NCI-H1436 treated with DMSO at 0.1 percent for 48 hours (cell line): ENCODE measurements around the gene KIRREL3.

Source experiments
- DNase-seq: peaks from one replicate; lab custom pipeline; 2025; lab: John Stamatoyannopoulos, UW

KIRREL3 gene

DNA sequence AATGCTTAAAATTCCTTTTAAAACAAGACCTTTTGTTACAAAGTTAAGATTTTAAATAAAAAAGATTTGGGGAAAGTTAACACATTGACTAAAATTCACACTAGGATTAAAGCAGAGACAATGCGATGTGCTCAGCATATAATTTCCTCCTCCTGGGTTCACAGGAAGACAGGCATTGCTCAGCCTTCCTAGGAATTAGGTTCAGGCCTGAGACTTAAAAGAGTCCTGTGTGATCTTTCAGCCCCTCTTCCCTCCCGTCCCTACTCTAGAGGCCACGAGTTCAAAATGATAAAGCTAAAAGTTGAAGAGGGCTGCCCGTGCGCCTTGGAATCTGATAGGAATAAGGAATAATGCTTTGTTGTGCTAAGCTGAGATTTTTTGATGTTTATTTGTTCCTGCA is 218.6 kb downstream of the KIRREL3 start:
- no peak for DNase-seq

DNA sequence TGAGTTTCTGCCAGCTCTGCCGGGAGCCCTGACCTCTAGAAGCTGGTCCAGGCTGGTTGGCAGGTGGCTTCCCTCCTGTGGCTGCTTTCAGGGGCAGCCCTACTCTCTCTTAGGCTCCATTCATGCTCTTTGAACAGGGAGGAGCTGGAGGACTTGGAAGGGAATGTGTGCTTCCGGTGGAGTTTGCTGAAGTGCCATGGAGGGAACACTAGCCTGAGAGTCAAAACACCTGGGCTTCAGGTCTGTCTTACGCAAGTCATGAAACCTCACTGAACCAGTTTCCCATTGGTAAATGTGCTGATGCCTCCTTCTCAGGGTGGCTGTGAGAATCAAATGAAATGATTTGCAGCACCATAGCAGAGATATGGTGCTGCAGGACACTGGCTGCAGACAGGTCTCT is 224.5 kb downstream of the KIRREL3 start:
- no peak for DNase-seq

DNA sequence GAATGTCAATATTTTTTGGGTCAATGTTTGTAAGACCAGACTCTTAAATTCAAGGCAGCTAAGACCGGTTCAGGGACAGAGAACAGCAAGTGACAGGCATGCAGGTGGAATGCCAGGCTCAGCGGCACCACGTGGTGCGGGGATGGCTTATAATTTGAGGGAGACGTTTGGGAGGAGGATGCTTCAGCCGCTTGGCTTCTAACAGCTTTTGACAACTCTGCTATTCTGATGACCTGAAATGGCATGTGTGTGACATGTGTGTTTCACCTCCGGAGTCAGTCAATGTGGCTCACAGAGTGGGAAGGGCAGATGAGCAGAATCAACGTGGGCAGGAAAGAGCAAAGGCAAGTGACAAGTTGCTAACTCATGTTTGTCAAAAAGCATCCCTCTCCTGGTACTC is 228.3 kb downstream of the KIRREL3 start:
- no peak for DNase-seq

DNA sequence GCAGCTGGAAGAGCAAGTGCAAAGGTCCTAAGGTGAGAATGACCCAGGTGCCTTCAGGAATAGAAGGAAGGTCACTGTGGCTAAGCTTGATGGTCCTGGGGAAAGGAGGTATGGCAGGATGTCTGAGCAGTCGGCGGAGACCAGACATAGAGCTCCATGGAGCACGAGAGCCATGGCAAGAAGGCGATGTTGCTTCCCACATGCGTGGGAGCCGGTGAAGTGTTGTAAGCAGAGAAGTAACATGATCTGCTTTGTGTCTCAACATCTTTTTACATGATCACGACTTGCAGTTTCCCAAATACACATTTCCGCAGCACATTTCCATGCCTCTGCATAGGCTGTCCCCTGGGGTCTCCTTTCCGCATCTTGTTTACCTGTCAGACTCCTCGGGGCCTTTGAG is 231.9 kb downstream of the KIRREL3 start:
- no peak for DNase-seq

DNA sequence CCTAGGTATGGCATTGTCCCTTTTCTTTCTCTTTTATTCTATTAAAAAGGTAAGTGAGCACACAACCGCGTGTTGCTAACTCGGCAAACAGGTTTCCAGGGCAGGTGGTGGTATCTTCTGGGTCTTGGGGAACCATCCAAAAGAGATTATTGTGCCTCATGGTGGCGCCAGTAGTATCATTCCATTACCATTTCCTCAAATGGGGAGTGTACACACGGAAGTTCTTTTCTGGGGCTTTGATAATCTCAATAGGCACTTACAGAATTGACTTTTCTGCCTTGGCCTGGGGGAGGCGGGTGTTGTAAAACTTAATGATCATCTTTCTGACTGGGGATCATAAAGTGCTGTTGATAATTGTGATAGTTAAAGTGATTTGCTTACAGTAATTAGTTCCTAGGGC is 234.1 kb downstream of the KIRREL3 start:
- no peak for DNase-seq

DNA sequence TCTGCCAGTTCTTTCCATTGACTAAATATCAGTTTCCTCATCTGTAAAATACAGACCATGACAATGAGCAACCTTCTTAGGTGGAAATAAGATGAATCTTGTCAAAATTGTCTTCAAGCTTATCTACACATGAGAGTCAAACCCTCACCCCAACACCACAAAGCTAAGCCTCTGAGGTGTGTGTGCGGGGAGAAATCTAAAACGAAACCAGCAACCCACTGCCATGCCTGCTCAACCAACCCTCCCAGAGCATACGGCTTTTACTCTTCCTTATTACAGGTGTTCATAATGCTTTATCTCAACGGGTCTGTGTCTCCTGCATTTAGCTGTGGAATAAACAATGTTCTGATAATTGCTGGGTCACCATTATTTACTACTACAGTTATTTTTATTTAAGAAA is 235.4 kb downstream of the KIRREL3 start:
- no peak for DNase-seq

DNA sequence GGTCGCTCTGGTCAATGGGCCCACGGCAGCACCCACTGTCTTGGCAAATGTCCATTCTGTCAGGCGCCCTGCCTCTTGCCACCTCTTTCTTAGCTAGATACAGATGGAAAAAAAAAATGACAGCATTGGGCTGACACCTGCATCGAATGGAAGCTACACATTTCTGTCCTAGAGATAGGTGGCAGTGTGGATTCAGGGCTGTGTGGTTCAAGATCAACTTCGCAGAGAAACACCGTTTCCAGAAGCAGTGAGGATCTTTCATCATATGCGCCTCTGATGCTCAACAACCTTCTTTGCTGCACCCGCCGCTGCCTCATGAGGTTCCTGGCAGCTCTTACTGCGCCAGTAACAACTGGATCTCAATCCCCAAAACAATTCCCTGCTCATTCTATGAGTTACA is 236.3 kb downstream of the KIRREL3 start:
- DNase-seq = no peak

DNA sequence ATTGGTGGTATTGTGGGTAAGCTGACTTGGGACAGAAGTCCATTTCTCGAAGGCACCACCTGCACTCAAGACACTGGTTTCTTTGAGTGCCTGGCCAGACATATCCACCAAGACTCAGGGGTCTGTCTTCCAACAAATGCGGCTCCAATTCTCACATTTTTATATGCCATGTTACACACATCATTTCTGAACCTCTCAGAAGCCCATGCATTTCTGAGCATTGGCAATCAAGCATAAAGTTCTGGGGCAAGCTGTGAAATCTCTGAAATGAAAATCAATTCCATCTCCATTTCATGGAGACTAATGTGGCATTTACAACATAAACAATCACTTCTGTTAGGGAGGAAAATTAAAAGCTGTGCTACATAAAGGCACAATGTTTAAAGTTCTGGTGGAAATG is 243.7 kb downstream of the KIRREL3 start:
- no peak for DNase-seq

DNA sequence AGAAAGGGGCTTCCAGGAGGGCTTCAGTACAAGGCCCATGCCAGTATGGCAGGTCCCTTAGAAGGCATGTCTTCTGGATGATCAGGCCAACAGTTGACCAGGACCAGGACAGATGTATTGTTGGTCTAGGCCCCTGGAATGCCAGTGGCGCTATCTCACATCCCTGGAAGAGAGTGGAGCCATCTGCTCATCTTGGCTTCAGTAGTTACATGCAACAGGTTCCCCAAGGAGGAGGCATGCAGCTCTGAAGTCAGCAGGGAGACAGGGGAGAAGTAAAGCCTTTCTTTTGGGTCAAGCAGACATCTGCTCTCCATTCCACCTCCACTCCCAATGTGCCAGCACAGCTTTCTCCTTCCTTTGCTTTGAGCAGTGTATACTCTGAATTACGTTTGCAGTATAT is 244.1 kb downstream of the KIRREL3 start:
- no peak for DNase-seq

DNA sequence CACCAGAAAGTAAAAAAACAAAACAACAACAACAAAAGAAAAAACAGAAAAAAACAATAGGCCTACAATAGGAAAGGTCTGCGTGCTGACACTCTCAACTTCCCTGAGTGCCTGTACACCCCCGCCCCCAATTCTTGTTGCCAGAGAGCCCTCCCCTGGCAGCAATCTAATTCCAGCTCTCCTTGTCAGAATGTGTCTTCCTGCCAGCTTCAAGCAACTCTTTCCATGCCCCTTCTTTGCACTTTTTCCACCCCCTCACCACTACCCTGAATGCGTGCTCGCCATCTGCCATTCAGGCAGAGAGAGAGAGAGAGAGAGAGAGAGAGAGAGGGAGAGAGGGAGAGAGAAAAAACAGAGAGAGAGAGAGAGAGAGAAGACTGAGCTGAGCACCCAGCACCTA is 245.0 kb downstream of the KIRREL3 start:
- no peak for DNase-seq

DNA sequence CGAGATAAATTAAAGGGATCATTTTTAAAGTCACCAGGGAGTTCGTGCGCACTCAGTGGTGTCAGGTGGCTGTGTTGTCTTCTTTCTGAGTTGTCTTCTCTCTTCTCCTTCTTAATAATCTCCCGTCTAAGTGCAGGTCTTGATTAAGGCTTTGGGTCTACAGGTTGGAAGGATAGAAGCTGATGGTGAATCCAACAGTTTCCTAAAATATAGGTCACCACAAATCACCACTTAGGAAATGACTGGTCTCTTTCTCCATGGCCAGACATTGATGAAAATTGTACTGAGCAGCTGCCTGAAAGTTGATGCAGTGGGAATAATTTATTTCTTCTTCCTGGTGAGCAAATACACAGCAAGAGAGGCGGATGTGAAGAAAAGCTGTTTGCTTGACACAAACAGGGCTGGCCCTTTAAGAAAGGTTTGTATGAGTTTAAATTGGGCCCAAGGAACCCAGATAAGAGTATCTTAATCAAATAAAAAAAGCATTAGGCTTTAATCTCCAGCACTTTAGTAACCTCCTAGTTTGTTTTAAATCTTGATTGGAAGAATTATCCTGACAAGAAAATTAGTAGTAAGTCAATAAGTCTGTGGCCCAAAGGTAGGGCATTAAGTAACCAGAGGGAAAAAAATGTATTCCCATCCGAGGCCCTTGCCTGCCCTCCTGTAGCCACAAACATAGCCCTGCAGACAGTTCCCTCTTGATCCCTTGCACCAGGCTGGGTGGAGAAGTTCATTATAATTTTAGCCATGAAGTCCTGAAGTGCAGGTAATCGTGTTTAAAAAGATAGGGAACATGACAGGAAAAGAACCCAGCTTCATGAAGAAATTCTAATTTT is 245.8 kb downstream of the KIRREL3 start:
- no peak for DNase-seq

DNA sequence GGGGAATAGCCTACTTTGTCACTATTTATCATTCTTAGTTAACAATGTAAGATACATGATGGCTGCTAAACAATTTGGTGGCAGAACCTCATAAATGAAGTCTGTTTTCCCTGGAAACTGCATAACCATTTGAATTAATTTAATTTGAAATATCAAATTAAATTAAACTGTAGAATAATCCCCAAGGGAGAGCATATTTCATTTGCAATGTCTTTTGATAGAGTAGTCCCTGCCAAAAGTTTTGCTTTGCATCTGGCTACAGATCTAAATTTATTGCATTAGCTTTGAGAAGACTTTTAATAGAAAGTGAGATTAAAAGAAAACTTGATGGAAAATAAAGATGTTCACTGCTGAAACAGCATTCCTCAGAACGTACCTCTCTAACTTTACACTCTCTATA is 246.6 kb downstream of the KIRREL3 start:
- no peak for DNase-seq

DNA sequence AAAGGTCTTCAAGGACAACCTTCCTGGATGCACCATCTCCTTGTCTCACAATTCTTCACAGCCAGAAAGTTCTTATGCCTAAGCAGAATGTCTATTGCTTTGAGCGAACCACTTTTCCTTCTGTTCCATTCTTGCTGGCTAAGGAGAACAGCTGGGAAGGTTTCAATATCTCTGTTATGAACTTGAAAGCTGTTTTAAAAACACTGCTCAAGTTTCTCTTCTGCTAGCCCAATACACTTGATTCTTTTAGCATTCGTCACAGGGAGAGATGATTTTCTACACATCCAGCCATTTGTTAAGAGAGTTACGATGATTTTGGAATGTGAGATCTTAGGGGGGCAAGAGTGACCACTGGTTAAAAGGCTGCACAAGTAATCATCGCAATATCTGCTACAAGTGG is 249.3 kb downstream of the KIRREL3 start:
- no peak for DNase-seq

DNA sequence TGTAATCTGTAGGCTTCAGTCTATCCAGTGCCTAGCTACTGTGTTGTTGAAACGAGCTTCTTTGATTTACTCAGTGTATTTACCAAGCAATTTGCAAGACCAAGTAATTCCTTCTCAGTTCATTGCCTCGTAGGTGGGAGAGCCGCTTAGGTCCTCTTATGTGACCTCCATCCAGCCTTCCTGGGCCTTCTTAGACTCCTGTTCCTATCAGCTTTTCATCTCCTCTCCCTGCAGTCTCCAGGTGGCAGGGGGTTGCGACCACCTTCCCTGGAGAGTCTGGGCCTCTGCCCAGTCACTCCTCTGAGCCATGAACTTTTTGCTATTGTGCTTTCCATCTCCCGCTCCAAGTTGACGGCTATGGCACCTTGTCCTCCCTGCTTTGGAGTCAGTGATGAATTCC is 251.8 kb downstream of the KIRREL3 start:
- DNase-seq = no peak

DNA sequence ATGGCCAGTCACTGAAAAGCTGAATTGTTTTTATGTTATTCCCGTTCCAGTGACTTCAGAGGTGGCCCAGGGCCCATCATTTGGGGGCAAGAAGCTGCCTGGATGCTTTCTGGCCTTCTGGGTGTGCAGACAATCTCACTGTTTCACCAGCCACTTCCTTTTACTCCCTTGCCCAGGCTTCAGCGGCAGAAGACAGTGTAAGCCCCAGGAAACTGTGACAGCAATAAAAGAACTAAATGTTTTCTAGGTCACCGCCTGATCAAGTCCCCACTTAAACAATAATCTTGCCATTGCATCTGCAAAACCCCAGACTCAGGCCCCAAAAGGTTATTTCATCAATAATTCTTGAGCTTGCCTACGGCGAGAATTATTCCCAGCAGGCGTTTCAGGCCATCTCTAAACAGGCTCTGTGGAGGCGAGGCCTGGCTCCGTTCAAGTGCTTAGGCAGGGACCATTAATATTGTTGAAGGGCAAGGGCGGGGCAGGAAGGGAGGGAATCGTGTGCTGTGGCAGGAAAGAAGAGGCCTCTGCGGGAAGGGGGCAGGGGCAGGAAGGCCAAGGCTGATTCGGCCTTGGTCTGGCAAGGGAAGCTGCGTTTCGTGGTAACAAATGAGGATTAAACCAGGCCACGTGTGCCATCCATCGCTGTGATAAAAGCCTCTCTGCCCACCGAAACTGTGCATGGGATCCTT is 252.3 kb downstream of the KIRREL3 start:
- no peak for DNase-seq

DNA sequence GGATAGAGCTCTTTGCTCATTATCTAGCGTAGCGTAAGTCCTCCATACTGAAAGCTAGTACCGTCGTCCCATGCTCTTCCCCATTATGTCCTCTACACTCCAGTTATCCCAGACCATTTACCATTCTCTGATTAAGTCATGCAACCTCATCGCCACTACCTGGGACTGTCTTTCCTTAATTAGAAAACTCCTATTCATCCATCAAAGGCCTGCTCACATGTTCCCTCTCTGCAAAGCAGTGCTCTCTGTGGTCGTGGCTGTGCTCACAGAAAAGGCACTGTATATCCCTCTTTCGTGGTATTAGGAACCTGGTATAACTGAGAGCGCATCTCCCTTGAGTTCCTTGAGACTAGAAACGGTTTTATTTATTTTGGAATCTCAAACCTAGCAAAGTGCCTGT is 253.3 kb downstream of the KIRREL3 start:
- no peak for DNase-seq

DNA sequence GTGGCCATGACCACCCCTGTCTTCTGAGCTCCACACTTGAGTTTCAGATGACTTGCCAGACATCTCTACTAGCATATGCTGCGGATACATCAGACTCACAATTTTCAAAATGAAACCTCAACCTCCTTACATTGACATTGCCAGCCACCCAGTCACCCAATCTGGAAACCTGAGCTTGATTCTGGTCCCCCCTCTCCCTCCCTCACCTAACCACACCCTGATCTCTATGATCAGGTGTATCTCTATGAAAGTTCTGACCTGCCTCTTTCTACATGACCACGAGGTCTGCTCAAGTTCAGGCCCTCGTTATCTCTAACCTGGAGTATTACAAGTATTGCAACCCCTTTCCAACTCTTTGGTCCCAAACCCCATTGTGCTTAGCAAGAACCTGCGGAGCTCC is 254.1 kb downstream of the KIRREL3 start:
- no peak for DNase-seq

DNA sequence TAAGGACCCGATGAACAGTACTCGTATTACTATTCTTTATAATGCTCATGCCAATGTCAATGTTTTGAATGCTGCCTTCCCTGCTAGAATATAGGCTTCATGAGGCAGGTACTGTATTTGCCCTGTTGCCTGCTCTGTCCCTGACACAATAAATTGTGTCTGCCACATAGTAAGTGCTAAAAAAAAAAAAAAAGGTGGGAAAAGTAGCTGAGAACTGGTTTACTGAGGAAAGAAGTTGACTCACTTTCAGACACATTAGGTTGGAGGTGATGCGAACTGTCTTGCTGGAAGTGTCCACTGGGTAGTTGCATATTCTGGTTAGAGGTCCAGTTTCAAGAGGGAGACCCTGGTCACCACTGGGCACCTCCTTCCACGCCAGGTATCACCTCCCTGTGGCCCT is 255.9 kb downstream of the KIRREL3 start:
- DNase-seq = no peak

DNA sequence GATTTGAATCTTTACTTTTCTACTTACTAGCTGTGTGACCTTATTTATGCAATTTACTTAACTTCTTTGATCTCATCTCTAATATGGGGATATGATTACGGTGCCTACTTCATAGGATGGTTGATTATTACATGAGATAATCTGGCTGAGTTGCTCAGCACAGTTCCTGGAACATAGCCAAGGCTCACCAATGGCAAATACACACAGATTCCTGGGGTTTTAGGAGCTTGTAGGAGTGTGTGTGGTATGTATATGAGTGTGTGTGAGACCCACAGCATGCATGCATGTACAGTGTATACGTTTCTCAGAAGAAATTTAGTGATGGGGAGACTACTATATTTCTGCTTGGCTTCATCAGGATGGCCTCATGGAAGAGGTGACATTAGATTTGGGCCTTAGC is 256.9 kb downstream of the KIRREL3 start:
- DNase-seq = no peak

DNA sequence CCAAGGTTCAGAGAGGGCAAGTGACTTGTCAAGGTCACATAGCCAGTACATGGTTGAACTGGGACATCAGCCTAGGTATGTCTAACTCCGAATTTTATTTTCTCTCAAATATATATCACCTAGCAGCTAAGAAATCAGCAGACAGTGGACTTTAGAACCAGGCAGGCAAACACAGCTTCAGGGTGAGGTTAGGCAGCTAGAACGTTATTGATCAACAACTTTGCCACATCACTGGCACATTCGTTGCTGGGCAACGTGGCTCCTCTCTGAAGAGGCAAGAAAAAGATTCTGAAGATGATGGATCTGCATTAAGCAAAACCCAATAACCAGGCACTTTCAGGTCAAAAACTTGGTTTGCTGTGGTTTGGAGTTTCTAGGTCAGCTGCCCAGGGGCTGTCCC is 258.0 kb downstream of the KIRREL3 start:
- no peak for DNase-seq

DNA sequence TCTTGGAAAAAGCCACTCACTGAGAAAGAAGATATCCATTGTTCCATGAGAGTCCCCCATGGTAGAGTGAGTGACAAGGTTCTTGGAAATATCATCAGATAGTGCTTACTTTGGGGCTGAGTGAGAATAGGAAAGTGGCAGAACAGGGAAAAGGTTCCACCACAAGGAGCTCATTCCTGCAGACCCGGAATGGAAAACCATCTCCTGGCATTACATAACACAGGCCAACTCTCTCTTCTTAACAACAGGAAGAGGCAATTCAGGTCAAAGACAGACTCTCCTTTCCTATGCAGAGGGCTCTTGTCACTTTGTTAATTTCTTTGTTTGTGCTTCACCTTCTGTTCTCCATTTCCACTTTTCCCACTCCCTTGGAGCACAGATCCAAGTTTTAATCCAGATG is 259.7 kb downstream of the KIRREL3 start:
- DNase-seq = no peak

DNA sequence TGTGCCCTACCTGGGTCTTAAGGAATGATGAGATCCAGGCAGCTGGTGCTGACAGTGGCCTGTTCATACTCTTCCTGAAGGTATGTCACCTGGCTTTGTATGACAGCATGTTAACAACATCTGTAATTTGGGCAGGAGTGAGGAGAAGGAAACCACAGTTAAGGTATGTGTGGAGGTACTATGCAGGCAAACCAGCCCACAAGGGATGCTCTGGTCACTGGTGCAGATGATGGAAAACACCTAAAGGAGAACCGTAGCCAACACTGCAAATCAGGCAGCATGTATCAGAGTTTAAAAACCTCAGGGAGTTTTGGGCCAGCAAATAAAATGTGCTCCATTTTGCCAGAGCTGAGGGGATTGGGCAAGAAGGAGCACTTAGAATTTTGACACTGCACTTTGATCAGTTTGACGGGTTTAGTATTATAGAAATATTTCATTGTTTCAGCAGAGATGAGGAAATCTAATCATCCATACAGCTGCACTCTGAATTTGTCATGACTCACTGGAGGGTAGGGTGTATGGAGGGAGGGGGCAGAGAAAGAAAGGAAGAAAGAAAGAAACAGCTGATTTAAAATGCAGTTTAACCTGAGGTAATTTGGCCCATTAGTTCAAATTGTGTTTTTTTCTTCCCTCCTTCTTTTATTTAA is 260.9 kb downstream of the KIRREL3 start:
- no peak for DNase-seq

DNA sequence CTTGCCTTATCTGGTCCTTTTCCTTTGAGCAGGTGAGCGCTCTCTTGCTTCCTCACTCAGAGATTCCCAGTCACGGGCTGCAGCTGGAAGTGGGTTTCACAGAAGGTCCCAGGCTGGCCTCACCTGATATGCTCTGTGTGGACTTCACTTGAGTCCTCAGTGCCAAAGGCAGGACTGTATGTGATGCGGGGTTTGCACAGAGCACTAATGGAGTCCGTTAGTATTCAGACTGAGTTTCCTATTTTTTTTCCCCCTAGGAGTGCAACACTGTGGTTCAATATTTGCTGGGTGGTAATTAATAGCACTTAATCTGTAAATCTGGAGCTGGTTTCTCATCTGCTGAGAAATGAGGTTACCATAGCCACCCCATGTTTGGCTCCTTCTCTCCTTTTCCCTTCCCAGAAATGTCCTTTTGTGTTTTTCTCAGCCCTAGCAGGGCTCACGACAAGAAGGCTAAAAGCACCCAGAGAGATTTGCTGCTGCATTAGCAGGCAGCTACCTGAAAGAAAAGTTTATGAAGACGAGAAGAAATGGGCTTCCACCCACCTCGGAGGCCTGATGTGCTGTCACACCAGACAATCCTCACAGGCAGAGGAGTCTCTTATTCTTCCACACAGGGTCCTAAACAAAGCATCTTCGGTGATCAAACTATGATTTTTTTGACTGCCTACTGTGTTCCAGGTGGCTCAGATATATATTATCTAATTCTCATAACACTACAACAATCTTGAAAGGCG is 262.1 kb downstream of the KIRREL3 start:
- no peak for DNase-seq
